H9 (cell line): ENCODE data around the gene SMPD2. TPM values are rescaled to one million over a fixed set of nuclear protein-coding genes. Genes with fewer than 3 reads are reported as not detected.

Source experiments
- DNase-seq: peaks from one replicate; pipeline ENCODE4 v3.0.0-alpha.2; 2017
- H2AFZ ChIP-seq: one replicate; pipeline ENCODE4 v1.6.1; 2013; ENCODE audit warnings: mild to moderate bottlenecking, low read length, control low read depth, moderate library complexity
- H2AK5ac ChIP-seq: 2 replicates; pipeline ENCODE4 v1.6.1; 2013; ENCODE audit warnings: low read length, control low read depth, mixed read lengths; ENCODE audit not compliant: insufficient read length
- H2BK120ac ChIP-seq: one replicate; pipeline ENCODE4 v1.6.1; 2013; ENCODE audit warnings: low read depth, mild to moderate bottlenecking, low read length, control low read depth, inconsistent platforms; ENCODE audit not compliant: poor library complexity, severe bottlenecking
- H2BK12ac ChIP-seq: 2 replicates; pipeline ENCODE4 v1.6.1; 2013; ENCODE audit warnings: low read length, control low read depth, mixed read lengths, low read depth; ENCODE audit not compliant: insufficient read length
- H2BK15ac ChIP-seq: 2 replicates; pipeline ENCODE4 v1.6.1; 2013; ENCODE audit warnings: low read depth, low read length, control low read depth
- H2BK20ac ChIP-seq: one replicate; pipeline ENCODE4 v1.6.1; 2013; ENCODE audit warnings: low read depth, mild to moderate bottlenecking, low read length, control low read depth, inconsistent platforms; ENCODE audit not compliant: poor library complexity, severe bottlenecking
- H2BK5ac ChIP-seq: 2 replicates; pipeline ENCODE4 v1.6.1; 2013; ENCODE audit warnings: low read length, control low read depth, mixed read lengths; ENCODE audit not compliant: insufficient read length
- H3K14ac ChIP-seq: 2 replicates; pipeline ENCODE4 v1.6.1; 2013; ENCODE audit warnings: low read length, control low read depth; ENCODE audit not compliant: insufficient read depth
- H3K18ac ChIP-seq: 2 replicates; pipeline ENCODE4 v1.6.1; 2013; ENCODE audit warnings: low read depth, mild to moderate bottlenecking, mixed read lengths, low read length, control low read depth; ENCODE audit not compliant: insufficient read length
- H3K23ac ChIP-seq: 2 replicates; pipeline ENCODE4 v1.6.1; 2013; ENCODE audit warnings: low read length, control low read depth, mixed read lengths, low read depth; ENCODE audit not compliant: insufficient read length
- H3K23me2 ChIP-seq: 2 replicates; pipeline ENCODE4 v1.6.1; 2013; ENCODE audit warnings: low read depth, mild to moderate bottlenecking, mixed read lengths, low read length, control low read depth; ENCODE audit not compliant: insufficient read length, poor library complexity, severe bottlenecking
- H3K27ac ChIP-seq: 2 replicates; pipeline ENCODE4 v1.5.1; 2013; ENCODE audit warnings: low read length, control low read depth, mixed read lengths, low read depth; ENCODE audit not compliant: insufficient read length
- H3K27me3 ChIP-seq: 2 replicates; pipeline ENCODE4 v1.6.1; 2013; ENCODE audit warnings: low read length, control low read depth, inconsistent platforms; ENCODE audit not compliant: insufficient read depth
- H3K4ac ChIP-seq: 2 replicates; pipeline ENCODE4 v1.6.1; 2013; ENCODE audit warnings: low read depth, mild to moderate bottlenecking, control low read depth, inconsistent platforms, low read length, moderate library complexity
- H3K4me1 ChIP-seq: 2 replicates; pipeline ENCODE4 v1.6.1; 2013; ENCODE audit warnings: low read length, control low read depth, inconsistent platforms; ENCODE audit not compliant: insufficient read depth
- H3K4me2 ChIP-seq: 2 replicates; pipeline ENCODE4 v1.6.1; 2013; ENCODE audit warnings: low read length, control low read depth, mixed read lengths; ENCODE audit not compliant: insufficient read length, insufficient read depth
- H3K56ac ChIP-seq: 2 replicates; pipeline ENCODE4 v1.6.1; 2013; ENCODE audit warnings: low read depth, mild to moderate bottlenecking, mixed read lengths, low read length, control low read depth; ENCODE audit not compliant: insufficient read length
- H3K79me1 ChIP-seq: 2 replicates; pipeline ENCODE4 v1.6.1; 2013; ENCODE audit warnings: low read depth, mild to moderate bottlenecking, moderate library complexity, low read length, control low read depth, inconsistent platforms; ENCODE audit not compliant: insufficient read depth, poor library complexity, severe bottlenecking
- H3K79me2 ChIP-seq: 2 replicates; pipeline ENCODE4 v1.6.1; 2013; ENCODE audit warnings: low read length, control low read depth, inconsistent platforms; ENCODE audit not compliant: insufficient read depth
- H3K9ac ChIP-seq: 2 replicates; pipeline ENCODE4 v1.6.1; 2013; ENCODE audit warnings: low read length, control low read depth, mixed read lengths; ENCODE audit not compliant: insufficient read length; ENCODE audit errors: extremely low read depth
- H3K9me3 ChIP-seq: one replicate; pipeline ENCODE4 v1.6.1; 2013; ENCODE audit warnings: low read depth, low read length, inconsistent platforms; ENCODE audit not compliant: control insufficient read depth
- H3T11ph ChIP-seq: one replicate; pipeline ENCODE4 v1.6.1; 2013; ENCODE audit warnings: mild to moderate bottlenecking, low read length, control low read depth, inconsistent platforms
- H4K20me1 ChIP-seq: one replicate; pipeline ENCODE4 v1.6.1; 2013; ENCODE audit not compliant: control insufficient read depth, insufficient read length, insufficient read depth
- H4K5ac ChIP-seq: 2 replicates; pipeline ENCODE4 v1.6.1; 2013; ENCODE audit warnings: low read depth, mild to moderate bottlenecking, mixed read lengths, low read length, control low read depth; ENCODE audit not compliant: insufficient read length
- H4K8ac ChIP-seq: replicated peaks from 2 replicates; pipeline ENCODE4 v1.6.1; 2013; ENCODE audit warnings: low read length, control low read depth, mixed read lengths, low read depth; ENCODE audit not compliant: insufficient read length
- H4K91ac ChIP-seq: 2 replicates; pipeline ENCODE4 v1.6.1; 2013; ENCODE audit warnings: low read depth, mild to moderate bottlenecking, moderate library complexity, mixed read lengths, low read length, control low read depth; ENCODE audit not compliant: insufficient read length
- H3K27ac Mint-ChIP-seq, 3 experiments: 2 replicates in 2 of 3; 3 replicates in 1 of 3; pipeline ENCODE4 v1.8.0; 2020 to 2021; ENCODE audit warnings: mixed read lengths in 3 of 3, mild to moderate bottlenecking in 1 of 3, moderate library complexity in 1 of 3
- H3K27me3 Mint-ChIP-seq: 2 replicates; pipeline ENCODE4 v1.8.0; 2021; ENCODE audit warnings: low read depth, mild to moderate bottlenecking, moderate library complexity, mixed read lengths
- H3K36me3 Mint-ChIP-seq, 3 experiments: 2 replicates in 2 of 3; 3 replicates in 1 of 3; pipeline ENCODE4 v1.8.0; 2020 to 2021; ENCODE audit warnings: low read depth in 3 of 3, mixed read lengths in 3 of 3; ENCODE audit not compliant: insufficient read depth in 1 of 3
- H3K4me1 Mint-ChIP-seq, 2 experiments: 2 replicates each; pipeline ENCODE4 v1.8.0; 2020; ENCODE audit warnings: mixed read lengths in 2 of 2
- H3K4me3 Mint-ChIP-seq, 2 experiments: 2 replicates in 1 of 2; 3 replicates in 1 of 2; pipeline ENCODE4 v1.8.0; 2020 to 2021; ENCODE audit warnings: mild to moderate bottlenecking in 2 of 2, mixed read lengths in 2 of 2, moderate library complexity in 1 of 2
- H3K9me3 Mint-ChIP-seq, 2 experiments: 2 replicates in 1 of 2; 3 replicates in 1 of 2; pipeline ENCODE4 v1.8.0; 2020; ENCODE audit warnings: mild to moderate bottlenecking in 2 of 2, mixed read lengths in 2 of 2, moderate library complexity in 1 of 2
- WGBS: extraction: QIAGEN DNeasy Blood & Tissue Kit; methylation state at CpG from one replicate; pipeline ENCODE4 v1.1.7; 2013; ENCODE audit warnings: missing lambda C conversion rate, low lambda C conversion rate, mixed read lengths; ENCODE audit not compliant: insufficient read length; ENCODE audit errors: extremely low coverage; 5-methylcytosine and 5-hydroxymethylcytosine counted together
- total RNA-seq: library from RNA; stranded (reverse); gene quantifications from 2 replicates; pipeline ENCODE4 v1.2.1, GENCODE V29; 2021
- TF ChIP-seq, protein P1 (sequence below): fragments of 200-600 bp; sonication (generic); conservative IDR thresholded peaks from 3 replicates; pipeline ENCODE4 v1.8.0; 2021; ENCODE audit warnings: antibody characterized with exemption, mild to moderate bottlenecking

The SMPD2 gene
- total RNA-seq, 1 experiment from 2014 or later = 13.0 TPM

DNA sequence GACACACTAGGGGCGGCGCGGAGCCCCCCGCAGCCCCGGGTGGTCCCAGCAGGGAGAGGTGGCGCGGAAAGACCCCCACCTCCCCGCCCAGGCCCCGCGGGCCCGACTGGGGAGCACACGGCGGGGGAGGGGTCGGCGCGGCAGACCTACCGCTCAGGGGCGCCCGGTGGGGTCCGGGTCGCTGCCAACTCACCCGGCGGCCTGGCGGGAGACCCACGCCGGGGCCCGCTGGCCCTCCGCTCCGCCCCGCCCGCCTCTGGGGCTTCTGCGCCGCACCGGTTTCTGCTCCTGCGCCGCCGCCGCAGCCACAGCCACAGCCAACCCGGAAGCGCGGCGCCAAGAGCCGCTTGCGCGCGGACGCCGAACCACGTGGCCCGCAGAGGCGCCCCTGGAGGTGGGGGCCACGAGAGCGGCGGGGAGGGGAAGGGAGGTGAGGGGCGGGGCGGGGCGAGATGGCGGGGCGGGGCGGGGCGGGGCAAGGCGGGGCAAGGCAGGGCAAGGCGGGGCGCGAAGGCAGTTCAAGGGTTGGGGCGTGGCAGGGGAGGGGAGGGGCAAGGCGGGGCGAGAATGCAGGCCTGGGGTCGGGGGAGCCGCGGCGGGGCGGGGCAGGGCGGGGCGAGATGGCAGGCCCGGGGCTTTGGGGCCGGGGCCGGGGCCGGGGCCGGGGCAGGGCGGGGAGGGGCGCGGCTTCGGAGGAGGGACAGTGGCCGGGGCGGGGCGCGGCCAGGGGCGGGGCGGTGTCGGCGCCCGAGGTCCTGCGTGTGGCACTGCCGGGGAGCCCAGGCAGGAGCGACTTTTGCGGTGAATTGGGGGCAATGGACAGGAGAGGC lies 42.6 kb downstream of the SMPD2 start, which contains the start of gene ZBTB24:
Gene ZBTB24 (minus strand): TSS at position 315 of the 830 bp plus-strand sequence. CDS start 1,193 bp downstream, outside the sequence.
- Histone ChIP-seq H4K8ac (no peak within 1 kb of the TSS), H2BK20ac (no peak within 1 kb of the TSS), H4K5ac (no peak within 1 kb of the TSS), H2BK5ac (no peak within 1 kb of the TSS), H2BK12ac (no peak within 1 kb of the TSS), H3T11ph (no peak within 1 kb of the TSS), H4K91ac (no peak within 1 kb of the TSS), H3K79me1 (peaks cover 2% of the 10 kb centered on the region), H3K9me3 (no peaks in the 10 kb centered on the region), H3K4ac (no peak within 1 kb of the TSS), H4K20me1 (no peaks in the 10 kb centered on the region), H3K27me3 (no peaks in the 10 kb centered on the region), H3K27ac (no peak within 1 kb of the TSS), H2BK120ac (no peak within 1 kb of the TSS), H3K56ac (no peak within 1 kb of the TSS), H2AFZ (no peak within 1 kb of the TSS), H3K79me2 (peaks cover 27% of the 10 kb centered on the region; the same call in 1 of the 2 replicates), H2BK15ac (no peak within 1 kb of the TSS), H3K9ac (peak within 1 kb of the TSS; percentile 70), H3K18ac (peak within 1 kb of the TSS; percentile 26), H3K4me2 (peak within 1 kb of the TSS; percentile 99), H3K23ac (no peak within 1 kb of the TSS), H2AK5ac (no peak within 1 kb of the TSS), H3K4me1 (peaks cover 13% of the 10 kb centered on the region; the same call in 1 of the 2 replicates), H3K14ac (peak within 1 kb of the TSS; percentile 84; the same call in 1 of the 2 replicates), H3K23me2 (peaks cover 4% of the 10 kb centered on the region)
- H3K27ac Mint-ChIP-seq = peak within 1 kb of the TSS; percentile 49 to 88 (median 79); a peak in 5 of 7 replicates
- peak within 1 kb of the TSS; percentile 90 to 93 for H3K4me3 Mint-ChIP-seq
- no CpG with 5 or more reads among the region's 97 CpGs for WGBS
- peaks cover 15 to 39% (median 31%) of the 10 kb centered on the region in 3 experiments for H3K36me3 Mint-ChIP-seq
- H3K9me3 Mint-ChIP-seq = no peaks in the 10 kb centered on the region
- peaks cover 49 to 52% of the 10 kb centered on the region in 2 experiments for H3K4me1 Mint-ChIP-seq
- TF ChIP-seq, protein P1, sequence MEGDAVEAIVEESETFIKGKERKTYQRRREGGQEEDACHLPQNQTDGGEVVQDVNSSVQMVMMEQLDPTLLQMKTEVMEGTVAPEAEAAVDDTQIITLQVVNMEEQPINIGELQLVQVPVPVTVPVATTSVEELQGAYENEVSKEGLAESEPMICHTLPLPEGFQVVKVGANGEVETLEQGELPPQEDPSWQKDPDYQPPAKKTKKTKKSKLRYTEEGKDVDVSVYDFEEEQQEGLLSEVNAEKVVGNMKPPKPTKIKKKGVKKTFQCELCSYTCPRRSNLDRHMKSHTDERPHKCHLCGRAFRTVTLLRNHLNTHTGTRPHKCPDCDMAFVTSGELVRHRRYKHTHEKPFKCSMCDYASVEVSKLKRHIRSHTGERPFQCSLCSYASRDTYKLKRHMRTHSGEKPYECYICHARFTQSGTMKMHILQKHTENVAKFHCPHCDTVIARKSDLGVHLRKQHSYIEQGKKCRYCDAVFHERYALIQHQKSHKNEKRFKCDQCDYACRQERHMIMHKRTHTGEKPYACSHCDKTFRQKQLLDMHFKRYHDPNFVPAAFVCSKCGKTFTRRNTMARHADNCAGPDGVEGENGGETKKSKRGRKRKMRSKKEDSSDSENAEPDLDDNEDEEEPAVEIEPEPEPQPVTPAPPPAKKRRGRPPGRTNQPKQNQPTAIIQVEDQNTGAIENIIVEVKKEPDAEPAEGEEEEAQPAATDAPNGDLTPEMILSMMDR = no peak
- peaks cover 3% of the 10 kb centered on the region; the same call in 1 of the 2 replicates for H3K27me3 Mint-ChIP-seq
- DNase-seq = peak; percentile 96
